HepG2 (cell line): ENCODE data around the gene MNAT1. TPM values are rescaled to one million over a fixed set of nuclear protein-coding genes. Genes with fewer than 3 reads are reported as not detected.

Experiments used
- ATAC-seq: fragments of 200-7000 bp; cut with Tn5 transposase; 3 replicates; pipeline ENCODE4 v1.9.1; 2020; ENCODE audit warnings: mild to moderate bottlenecking, moderate library complexity
- BruUV-seq: library from RNA; stranded (reverse); fragments of 400-500 nt; replicated peaks from 2 replicates; lab custom pipeline; 2021; lab: Mats Ljungman, UMichigan
- CTCF ChIA-PET: fragments of 300-600 bp; formaldehyde crosslinking; extraction: SDS; loops from one replicate; lab custom pipeline; 2021; ENCODE audit warnings: low total read pairs, inconsistent platforms, low intra/inter-chr PET ratio; lab: Yijun Ruan, JAX
- POLR2A ChIA-PET: fragments of 350-600 bp; sonication (Branson Sonifier 250); formaldehyde crosslinking; loops from one replicate; lab custom pipeline; 2020; ENCODE audit warnings: antibody characterized with exemption, inconsistent platforms; lab: Yijun Ruan, JAX
- DNase-seq: peaks from one replicate; pipeline ENCODE4 v3.0.0-alpha.2; 2015; ENCODE audit warnings: low spot score
- FAIRE-seq: peaks from 3 replicates; lab custom pipeline; 2011; peaks lifted over from hg19 to GRCh38; lab: Jason Lieb, UNC
- H2AFZ ChIP-seq: one replicate; pipeline ENCODE4 v1.6.1; 2011; ENCODE audit warnings: low read length, inconsistent platforms
- H3K27ac ChIP-seq: fragments of 300-600 bp; 3 replicates; pipeline ENCODE4 v1.8.0; 2011; ENCODE audit warnings: mixed run types, mild to moderate bottlenecking, mixed read lengths, low read length, inconsistent platforms; ENCODE audit not compliant: insufficient read depth; ENCODE audit errors: extremely low read length
- H3K27me3 ChIP-seq, 2 experiments: fragments of 200-600 bp in 1 of 2; 2 replicates in 1 of 2; 3 replicates in 1 of 2; pipeline versions ENCODE4 v1.6.0 to v1.8.0; 2011; ENCODE audit warnings: low read length in 2 of 2, mild to moderate bottlenecking in 2 of 2, moderate library complexity in 2 of 2, inconsistent platforms in 1 of 2; ENCODE audit not compliant: insufficient read depth in 2 of 2, control insufficient read depth in 1 of 2
- H3K36me3 ChIP-seq, 2 experiments: fragments of 200-600 bp in 1 of 2; replicated peaks in 1 of 2; 2 replicates in 1 of 2; 3 replicates in 1 of 2; pipeline versions ENCODE4 v1.5.1 to v1.8.0; 2011; ENCODE audit warnings: low read length in 2 of 2, inconsistent platforms in 1 of 2; ENCODE audit not compliant: insufficient read depth in 2 of 2, control insufficient read depth in 1 of 2
- H3K4me1 ChIP-seq: 2 replicates; pipeline ENCODE4 v1.5.1; 2012; ENCODE audit warnings: low read length, inconsistent platforms; ENCODE audit not compliant: insufficient read depth
- H3K4me2 ChIP-seq: 2 replicates; pipeline ENCODE4 v1.6.0; 2011; ENCODE audit warnings: low read depth, low read length, inconsistent platforms
- H3K4me3 ChIP-seq, 3 experiments: fragments of 200-600 bp in 1 of 3; sonication (generic), shearing (Covaris generic) in 1 of 3; replicated peaks in 1 of 3; 2 replicates each; pipeline ENCODE4 v1.5.1; 2011 to 2016; ENCODE audit warnings: low read length in 3 of 3, inconsistent platforms in 2 of 3, low read depth in 2 of 3, mild to moderate bottlenecking in 2 of 3, control low read depth in 1 of 3, mixed read lengths in 1 of 3; ENCODE audit not compliant: insufficient read depth in 1 of 3
- H3K79me2 ChIP-seq: one replicate; pipeline ENCODE4 v1.6.1; 2011; ENCODE audit warnings: low read length, inconsistent platforms; ENCODE audit not compliant: insufficient read depth
- H3K9ac ChIP-seq: 2 replicates; pipeline ENCODE4 v1.6.0; 2011; ENCODE audit warnings: mild to moderate bottlenecking, low read depth, low read length, inconsistent platforms; ENCODE audit not compliant: insufficient read depth
- H3K9me3 ChIP-seq: 2 replicates; pipeline ENCODE4 v1.5.1; 2012; ENCODE audit warnings: mild to moderate bottlenecking, low read length
- H4K20me1 ChIP-seq: 2 replicates; pipeline ENCODE4 v1.6.0; 2011; ENCODE audit warnings: inconsistent platforms, mild to moderate bottlenecking, low read length, moderate library complexity; ENCODE audit not compliant: insufficient read depth
- SIN3A ChIP-seq: IDR thresholded peaks from 2 replicates; pipeline ENCODE4 v1.6.1; 2011; ENCODE audit warnings: low read depth, mild to moderate bottlenecking, control low read depth, low read length, borderline replicate concordance
- TFE3 ChIP-seq: IDR thresholded peaks from 2 replicates; pipeline ENCODE4 v1.6.1; 2016
- YEATS4 ChIP-seq: sonication (generic); formaldehyde crosslinking; IDR thresholded peaks from 2 replicates; pipeline ENCODE4 v1.4.0; 2020; ENCODE audit warnings: missing genetic modification reagents, borderline replicate concordance
- WGBS: methylation state at CpG from one replicate; pipeline ENCODE4 v1.1.6; 2017; ENCODE audit warnings: low lambda C conversion rate; 5-methylcytosine and 5-hydroxymethylcytosine counted together
- in situ Hi-C: cut with HindIII; loops from 2 replicates; pipeline ENCODE4 v1.10.0; 2017; ENCODE audit warnings: low pct_unique_long_range_greater_than_20kb; ENCODE audit not compliant: extremely low pct_ligation_motif_present
- intact Hi-C: fragments of 100-400 bp; cut with micrococcal nuclease; formaldehyde crosslinking; loops from one replicate; pipeline ENCODE4 v1.10.0; 2022; ENCODE audit not compliant: unreplicated experiment
- polyA plus RNA-seq, 8 experiments: library from polyadenylated mRNA; depleted of rRNA in 3 of 8; stranded (reverse) in 7 of 8; unstranded in 1 of 8; fragments of >200 nt; fragmentation: Illumina TruSeq in 4 of 8; extraction: Trizol in 4 of 8; gene quantifications; 2 replicates each; pipeline versions ENCODE4 v1.2.1 to v1.2.3, GENCODE V29; 2011 to 2016; ENCODE audit warnings: low read depth in 4 of 8, missing spikeins in 1 of 8, mixed read lengths in 1 of 8; ENCODE audit not compliant: insufficient read depth in 1 of 8
- total RNA-seq, 5 experiments: library from RNA; depleted of rRNA; stranded (reverse); fragments of >200 nt; fragmentation: Illumina TruSeq; extraction: Trizol; gene quantifications; 2 replicates each; pipeline ENCODE4 v1.2.3, GENCODE V29; 2016; ENCODE audit warnings: low read depth in 1 of 5
- TF ChIP-seq, protein P1 (sequence below): sonication (generic); formaldehyde crosslinking; IDR thresholded peaks from 2 replicates; pipeline ENCODE4 v1.4.0; 2020; ENCODE audit warnings: missing genetic modification reagents, mild to moderate bottlenecking, borderline replicate concordance
- TF ChIP-seq, protein P2 (sequence below): IDR thresholded peaks from 2 replicates; pipeline ENCODE4 v1.6.1; 2018; ENCODE audit warnings: missing genetic modification reagents, mild to moderate bottlenecking, missing compliant biosample characterization

MNAT1 gene
- total and polyA plus RNA-seq, 2 of the 13 experiments (the other 11 are each of a cell fraction or from before 2014, with no cell fraction given), result 49.2 to 94.8 TPM

GRCh38 chr14:60756847-60757246 is 22.3 kb downstream of the MNAT1 start:
- in situ Hi-C loops (no loop called here), intact Hi-C loops (no loop called here)
- Histone ChIP-seq H3K4me2 (no peak overlapping the region), H3K79me2 (peaks cover 56% of the 10 kb centered on the region), H3K4me3 (no peak overlapping the region), H3K4me1 (peaks cover 18% of the 10 kb centered on the region), H3K27me3 (no peaks in the 10 kb centered on the region), H3K9ac (no peak overlapping the region), H4K20me1 (no peaks in the 10 kb centered on the region; the same call in 1 of the 2 replicates), H3K9me3 (no peaks in the 10 kb centered on the region), H3K36me3 (peaks cover 0 to 2% of the 10 kb centered on the region in 2 experiments; a peak in 1 of 5 replicates), H2AFZ (no peak overlapping the region), H3K27ac (no peak overlapping the region)
- no TSS peak for BruUV-seq
- CTCF ChIA-PET, result no interaction called here
- TF ChIP-seq, protein P1, sequence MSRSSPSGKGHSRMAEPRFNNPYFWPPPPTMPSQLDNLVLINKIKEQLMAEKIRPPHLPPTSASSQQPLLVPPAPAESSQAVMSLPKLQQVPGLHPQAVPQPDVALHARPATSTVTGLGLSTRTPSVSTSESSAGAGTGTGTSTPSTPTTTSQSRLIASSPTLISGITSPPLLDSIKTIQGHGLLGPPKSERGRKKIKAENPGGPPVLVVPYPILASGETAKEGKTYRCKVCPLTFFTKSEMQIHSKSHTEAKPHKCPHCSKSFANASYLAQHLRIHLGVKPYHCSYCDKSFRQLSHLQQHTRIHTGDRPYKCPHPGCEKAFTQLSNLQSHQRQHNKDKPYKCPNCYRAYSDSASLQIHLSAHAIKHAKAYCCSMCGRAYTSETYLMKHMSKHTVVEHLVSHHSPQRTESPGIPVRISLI, result no peak
- TF ChIP-seq SIN3A (no peak), YEATS4 (CRISPR knock-in tag) (no peak), TFE3 (no peak)
- TF ChIP-seq, protein P2, sequence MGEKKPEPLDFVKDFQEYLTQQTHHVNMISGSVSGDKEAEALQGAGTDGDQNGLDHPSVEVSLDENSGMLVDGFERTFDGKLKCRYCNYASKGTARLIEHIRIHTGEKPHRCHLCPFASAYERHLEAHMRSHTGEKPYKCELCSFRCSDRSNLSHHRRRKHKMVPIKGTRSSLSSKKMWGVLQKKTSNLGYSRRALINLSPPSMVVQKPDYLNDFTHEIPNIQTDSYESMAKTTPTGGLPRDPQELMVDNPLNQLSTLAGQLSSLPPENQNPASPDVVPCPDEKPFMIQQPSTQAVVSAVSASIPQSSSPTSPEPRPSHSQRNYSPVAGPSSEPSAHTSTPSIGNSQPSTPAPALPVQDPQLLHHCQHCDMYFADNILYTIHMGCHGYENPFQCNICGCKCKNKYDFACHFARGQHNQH (CRISPR knock-in tag), result no peak
- ATAC-seq (no peak), DNase-seq (no peak), FAIRE-seq (no peak)
- 97% methylated on average over 1 of the region's 1 CpG for whole genome bisulfite sequencing
- POLR2A ChIA-PET, result no interaction called here
